HS-27A (cell line): Measurements from ENCODE around the gene TULP4.
"Not testable (repeated sequence)": the region's sequence is repeated elsewhere in the genome, so short reads cannot be mapped to it uniquely, and the experiment has no call there.

Experiments used
- DNase-seq: peaks from one replicate; pipeline ENCODE4 v3.0.0-alpha.2; 2012; ENCODE audit warnings: low read depth, missing footprints

Gene TULP4

GRCh38 chr6:158531566-158531965 lies 219.3 kb downstream of the TULP4 start:
- DNase-seq: no peak

- no peak for DNase-seq
Measured at GRCh38 chr6:158531970-158532369, 219.7 kb downstream of the TULP4 start.

GRCh38 chr6:158536084-158536890 lies 224.0 kb downstream of the TULP4 start:
- no peak for DNase-seq

GRCh38 chr6:158536891-158537798 lies 224.9 kb downstream of the TULP4 start:
- no peak for DNase-seq

GRCh38 chr6:158538741-158539140 lies 226.5 kb downstream of the TULP4 start:
- DNase-seq: no peak

GRCh38 chr6:158539413-158539812 lies 227.1 kb downstream of the TULP4 start:
- DNase-seq: no peak

GRCh38 chr6:158539881-158540280 lies 227.6 kb downstream of the TULP4 start:
- DNase-seq: no peak

GRCh38 chr6:158543606-158544185 lies 231.4 kb downstream of the TULP4 start:
- DNase-seq: no peak

GRCh38 chr6:158544428-158544827 lies 232.2 kb downstream of the TULP4 start:
- no peak for DNase-seq

GRCh38 chr6:158545043-158545966 lies 233.0 kb downstream of the TULP4 start:
- no peak for DNase-seq

- no peak for DNase-seq
Measured at GRCh38 chr6:158548418-158549161, 236.3 kb downstream of the TULP4 start.

- no peak for DNase-seq
Measured at GRCh38 chr6:158552055-158552795, 240.0 kb downstream of the TULP4 start.

- DNase-seq: no peak
Measured at GRCh38 chr6:158552796-158553138, 240.5 kb downstream of the TULP4 start.

GRCh38 chr6:158554611-158555361 lies 242.5 kb downstream of the TULP4 start:
- DNase-seq: no peak

GRCh38 chr6:158556113-158556512 lies 243.8 kb downstream of the TULP4 start:
- no peak for DNase-seq

GRCh38 chr6:158557110-158557509 lies 244.8 kb downstream of the TULP4 start:
- not testable (repeated sequence) for DNase-seq

GRCh38 chr6:158557927-158558326 lies 245.7 kb downstream of the TULP4 start:
- DNase-seq: no peak

GRCh38 chr6:158558415-158559306 lies 246.4 kb downstream of the TULP4 start:
- DNase-seq: no peak
